Sigmoid colon (tissue), 7 donors: ENCODE results near the gene CBX6. TPM values are rescaled to one million over a fixed set of nuclear protein-coding genes. Genes with fewer than 3 reads are reported as not detected.

Experiments used
- DNase-seq: peaks from one replicate; pipeline ENCODE4 v3.0.0-alpha.2; 2019
- H3K27ac ChIP-seq, 4 donors: fragments of 200-600 bp; sonication (generic); one replicate each; pipeline ENCODE4 v1.5.1; 2016 to 2019; ENCODE audit warnings: mild to moderate bottlenecking in 1 of 4
- H3K27me3 ChIP-seq, 3 donors: fragments of 200-600 bp; sonication (generic); one replicate each; pipeline ENCODE4 v1.5.1; 2019; ENCODE audit warnings: mild to moderate bottlenecking in 1 of 3
- H3K36me3 ChIP-seq, 4 donors: fragments of 200-600 bp; sonication (generic); one replicate each; pipeline ENCODE4 v1.5.1; 2016 to 2019
- H3K4me1 ChIP-seq, 4 donors: fragments of 200-600 bp; sonication (generic); one replicate each; pipeline ENCODE4 v1.5.1; 2017 to 2019
- H3K4me3 ChIP-seq, 4 donors: fragments of 200-600 bp; sonication (generic); one replicate each; pipeline ENCODE4 v1.5.1; 2017 to 2019; ENCODE audit warnings: mild to moderate bottlenecking in 2 of 4, moderate library complexity in 1 of 4
- H3K9me3 ChIP-seq, 4 donors: fragments of 200-600 bp in 3 of 4; sonication (generic) in 3 of 4; one replicate each; pipeline versions ENCODE4 v1.5.1 to v1.6.1; 2013 to 2019
- EP300 ChIP-seq, 4 donors: sonication (generic); formaldehyde crosslinking; IDR thresholded peaks; one replicate each; pipeline ENCODE4 v1.6.1; 2017; ENCODE audit warnings: antibody characterized with exemption in 4 of 4
- POLR2A ChIP-seq, 2 donors: fragments of 450-650 bp; IDR thresholded peaks; one replicate each; pipeline ENCODE4 v1.6.1; 2016; ENCODE audit warnings: antibody characterized with exemption in 2 of 2, mild to moderate bottlenecking in 2 of 2, moderate library complexity in 2 of 2
- POLR2AphosphoS5 ChIP-seq, 4 donors: sonication (generic); formaldehyde crosslinking; IDR thresholded peaks; one replicate each; pipeline ENCODE4 v1.6.1; 2017; ENCODE audit warnings: antibody characterized with exemption in 4 of 4
- WGBS, 2 donors: extraction: QIAGEN DNeasy Blood & Tissue Kit; methylation state at CpG; one replicate each; pipeline ENCODE4 v1.1.7; 2013; 5-methylcytosine and 5-hydroxymethylcytosine counted together
- intact Hi-C: fragments of 100-400 bp; cut with DNase I; formaldehyde crosslinking; loops from one replicate; pipeline ENCODE4 v1.15.1; 2023
- polyA plus RNA-seq, 3 donors: library from polyadenylated mRNA; stranded (reverse); fragments of 200-250 nt; gene quantifications; one replicate each; pipeline ENCODE4 v1.2.3, GENCODE V29; 2013
- total RNA-seq, 4 donors: library from RNA; depleted of rRNA; stranded (reverse); fragments of >200 nt; gene quantifications; one replicate each; pipeline ENCODE4 v1.1.0, GENCODE V29; 2016
- TF ChIP-seq, protein P1 (sequence below), 4 experiments: fragments of 450-650 bp in 3 of 4; fragments of 200-600 bp in 1 of 4; IDR thresholded peaks; one replicate each; pipeline ENCODE4 v1.5.1; 2016 to 2019; ENCODE audit warnings: antibody characterized with exemption in 4 of 4, mild to moderate bottlenecking in 3 of 4, moderate library complexity in 2 of 4
- donor health status: healthy with polysubstance abuse.
- donor health status: Bipolar disorder and iron deficiency.
- donor health status: healthy.

Gene CBX6
- total and polyA plus RNA-seq, 7 donors: 4.2 to 90.6 (median 47.2) TPM

DNA sequence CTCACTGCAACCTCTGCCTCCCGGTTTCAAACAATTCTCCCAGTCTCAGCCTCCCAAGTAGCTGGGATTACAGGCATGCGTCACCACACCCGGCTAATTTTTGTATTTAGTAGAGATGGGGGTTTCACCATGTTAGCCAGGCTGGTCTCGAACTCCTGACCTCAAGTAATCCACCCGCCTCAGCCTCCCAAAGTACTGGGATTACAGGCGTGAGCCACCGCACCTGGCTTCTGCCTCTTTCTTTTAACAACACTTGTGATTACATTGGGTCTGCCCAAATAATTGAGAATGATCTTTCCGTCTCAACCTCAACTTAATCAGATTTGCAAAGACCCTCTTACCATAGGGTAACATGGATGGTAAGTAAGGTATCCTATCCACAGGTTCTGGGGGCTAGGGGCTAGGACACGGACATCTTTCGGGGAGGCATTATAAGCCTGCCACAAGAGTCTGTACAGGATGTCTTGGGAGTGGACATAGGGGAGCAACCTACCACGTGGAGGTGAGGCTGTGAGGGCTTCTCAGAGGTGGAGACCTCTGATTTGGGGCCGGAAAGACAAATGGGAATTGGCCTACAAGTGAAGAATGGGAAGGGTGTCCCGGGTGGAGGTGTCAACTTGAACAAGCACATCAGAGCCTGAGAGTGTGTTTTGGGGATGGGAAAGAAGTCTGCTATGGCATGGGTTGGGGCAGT, 2.7 kb upstream of the CBX6 start:
- Histone ChIP-seq H3K36me3 (peaks cover 0 to 3% (median 2%) of the 10 kb centered on the region in 4 donors), H3K4me3 (no peak overlapping the region), H3K27me3 (no peaks in the 10 kb centered on the region), H3K27ac (peak overlapping the region in 3 of 4 donors; percentile 92 to 99 (median 92)), H3K9me3 (no peaks in the 10 kb centered on the region), H3K4me1 (peaks cover 0 to 28% (median 22%) of the 10 kb centered on the region in 4 donors)
- TF ChIP-seq, protein P1, sequence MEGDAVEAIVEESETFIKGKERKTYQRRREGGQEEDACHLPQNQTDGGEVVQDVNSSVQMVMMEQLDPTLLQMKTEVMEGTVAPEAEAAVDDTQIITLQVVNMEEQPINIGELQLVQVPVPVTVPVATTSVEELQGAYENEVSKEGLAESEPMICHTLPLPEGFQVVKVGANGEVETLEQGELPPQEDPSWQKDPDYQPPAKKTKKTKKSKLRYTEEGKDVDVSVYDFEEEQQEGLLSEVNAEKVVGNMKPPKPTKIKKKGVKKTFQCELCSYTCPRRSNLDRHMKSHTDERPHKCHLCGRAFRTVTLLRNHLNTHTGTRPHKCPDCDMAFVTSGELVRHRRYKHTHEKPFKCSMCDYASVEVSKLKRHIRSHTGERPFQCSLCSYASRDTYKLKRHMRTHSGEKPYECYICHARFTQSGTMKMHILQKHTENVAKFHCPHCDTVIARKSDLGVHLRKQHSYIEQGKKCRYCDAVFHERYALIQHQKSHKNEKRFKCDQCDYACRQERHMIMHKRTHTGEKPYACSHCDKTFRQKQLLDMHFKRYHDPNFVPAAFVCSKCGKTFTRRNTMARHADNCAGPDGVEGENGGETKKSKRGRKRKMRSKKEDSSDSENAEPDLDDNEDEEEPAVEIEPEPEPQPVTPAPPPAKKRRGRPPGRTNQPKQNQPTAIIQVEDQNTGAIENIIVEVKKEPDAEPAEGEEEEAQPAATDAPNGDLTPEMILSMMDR (IDR thresholded peaks at IDR 0.05): no peak
- TF ChIP-seq POLR2AphosphoS5 (IDR thresholded peaks at IDR 0.05): no peak
- TF ChIP-seq EP300 (IDR thresholded peaks at IDR 0.05): no peak
- TF ChIP-seq POLR2A (IDR thresholded peaks at IDR 0.05): no peak
- WGBS, 2 donors: 79 to 89% methylated on average over 13 of the region's 13 CpGs
- DNase-seq: peak; percentile 59
- intact Hi-C loops: loop anchor here (5.0 kb wide), 2 partner anchors 108 to 648 kb away; partner anchors contain the start of genes APOBEC3B and ATF4

DNA sequence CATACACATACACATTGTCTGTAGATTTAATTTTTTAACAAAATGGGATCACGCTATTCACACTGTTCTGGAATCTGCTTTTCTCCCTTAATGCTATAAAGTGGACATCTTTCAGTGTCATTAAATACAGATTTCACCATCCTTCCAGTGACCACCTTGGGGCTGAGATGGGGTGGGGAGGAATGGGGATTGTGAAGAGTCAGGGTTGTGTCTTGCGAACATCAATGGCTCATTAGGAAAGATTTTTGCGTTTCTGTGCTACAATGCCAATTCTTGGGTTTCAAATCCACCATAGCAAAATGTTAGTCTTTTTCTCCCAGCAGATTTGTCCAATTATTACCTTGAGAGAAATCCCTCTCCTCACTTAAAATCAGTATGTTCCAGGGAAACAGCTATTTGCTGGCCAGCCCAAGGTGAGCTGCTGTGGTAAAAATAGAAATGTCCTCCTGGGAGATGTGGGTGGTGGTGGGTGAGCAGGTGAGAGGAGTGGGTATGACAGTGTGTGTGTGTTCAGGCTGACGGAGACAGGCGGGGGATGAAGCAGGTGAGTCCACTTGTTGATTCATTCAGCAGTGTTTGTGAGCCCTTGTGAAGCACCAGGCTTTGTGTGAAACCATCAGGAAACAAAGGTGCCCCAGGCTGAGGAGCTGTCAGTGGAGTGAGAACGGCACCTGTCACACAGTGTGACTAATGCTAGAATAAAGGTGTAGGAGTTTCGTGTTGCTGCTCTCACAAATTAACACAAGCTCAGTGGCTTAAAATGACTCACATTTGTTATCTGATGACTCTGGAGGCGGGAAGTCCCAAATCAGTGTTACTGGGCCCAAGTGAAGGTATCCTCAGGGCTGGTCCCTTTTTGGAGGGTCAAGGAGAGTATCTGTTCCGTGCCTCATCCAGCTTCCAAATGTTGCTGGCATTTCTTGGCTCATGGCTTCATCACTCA, 1.7 kb upstream of the CBX6 start:
- Histone ChIP-seq H3K36me3 (peaks cover 0 to 9% (median 7%) of the 10 kb centered on the region in 4 donors), H3K4me3 (peak overlapping the region; percentile 58 to 80 (median 70)), H3K4me1 (peaks cover 0 to 37% (median 32%) of the 10 kb centered on the region in 4 donors), H3K9me3 (no peaks in the 10 kb centered on the region), H3K27me3 (no peaks in the 10 kb centered on the region), H3K27ac (peak overlapping the region; percentile 92 to 99 (median 96))
- WGBS, 2 donors: 42 to 64% methylated on average over 9 of the region's 9 CpGs
- intact Hi-C loops: loop anchor here (2.0 to 5.0 kb wide), 4 partner anchors 109 to 649 kb away; partner anchors contain the start of genes APOBEC3B, ATF4, CBX7 and RPL3
- no peak for TF ChIP-seq POLR2A (IDR thresholded peaks at IDR 0.05)
- TF ChIP-seq POLR2AphosphoS5 (IDR thresholded peaks at IDR 0.05): no peak
- peak; percentile 53 for DNase-seq

DNA sequence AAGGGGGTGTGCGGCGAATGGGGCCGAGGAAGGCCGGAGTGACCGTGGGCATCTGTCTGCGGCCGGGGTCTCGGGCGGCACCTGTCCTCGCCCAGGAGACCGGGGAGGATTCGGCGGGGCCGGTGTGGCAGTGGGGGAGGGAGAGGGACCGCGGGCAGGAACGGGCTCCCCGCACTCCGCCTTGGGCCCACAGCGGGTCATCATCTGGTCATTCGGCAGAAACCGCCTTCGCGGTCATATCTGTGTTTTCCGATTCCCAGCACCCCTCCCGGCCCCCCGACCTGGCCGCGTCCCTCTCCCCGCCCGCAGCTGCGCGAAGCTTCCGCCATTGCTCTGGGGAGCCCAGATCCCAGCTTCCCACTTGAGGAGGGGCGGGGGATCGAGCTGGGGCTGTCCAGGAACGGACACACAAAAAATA, 824 bp upstream of the CBX6 start:
- peaks cover 0 to 18% (median 7%) of the 10 kb centered on the region in 4 donors for H3K36me3 ChIP-seq
- intact Hi-C loops: loop anchor here (2.0 to 5.0 kb wide), 4 partner anchors 109 to 649 kb away; partner anchors contain the start of genes APOBEC3B, ATF4, CBX7 and RPL3
- DNase-seq: peak; percentile 89
- peak overlapping the region; percentile 58 to 80 (median 70) for H3K4me3 ChIP-seq
- no peaks in the 10 kb centered on the region for H3K27me3 ChIP-seq
- 1% methylated on average over 37 of the region's 37 CpGs for WGBS, 2 donors
- H3K27ac ChIP-seq: peak overlapping the region; percentile 92 to 99 (median 96)
- TF ChIP-seq POLR2AphosphoS5 (IDR thresholded peaks at IDR 0.05) (peak in 2 of 4 donors; percentile 33 to 62), POLR2A (IDR thresholded peaks at IDR 0.05) (no peak)
- TF ChIP-seq, protein P1 (IDR thresholded peaks at IDR 0.05): no peak
- H3K4me1 ChIP-seq: peaks cover 0 to 44% (median 41%) of the 10 kb centered on the region in 4 donors
- H3K9me3 ChIP-seq: no peaks in the 10 kb centered on the region

DNA sequence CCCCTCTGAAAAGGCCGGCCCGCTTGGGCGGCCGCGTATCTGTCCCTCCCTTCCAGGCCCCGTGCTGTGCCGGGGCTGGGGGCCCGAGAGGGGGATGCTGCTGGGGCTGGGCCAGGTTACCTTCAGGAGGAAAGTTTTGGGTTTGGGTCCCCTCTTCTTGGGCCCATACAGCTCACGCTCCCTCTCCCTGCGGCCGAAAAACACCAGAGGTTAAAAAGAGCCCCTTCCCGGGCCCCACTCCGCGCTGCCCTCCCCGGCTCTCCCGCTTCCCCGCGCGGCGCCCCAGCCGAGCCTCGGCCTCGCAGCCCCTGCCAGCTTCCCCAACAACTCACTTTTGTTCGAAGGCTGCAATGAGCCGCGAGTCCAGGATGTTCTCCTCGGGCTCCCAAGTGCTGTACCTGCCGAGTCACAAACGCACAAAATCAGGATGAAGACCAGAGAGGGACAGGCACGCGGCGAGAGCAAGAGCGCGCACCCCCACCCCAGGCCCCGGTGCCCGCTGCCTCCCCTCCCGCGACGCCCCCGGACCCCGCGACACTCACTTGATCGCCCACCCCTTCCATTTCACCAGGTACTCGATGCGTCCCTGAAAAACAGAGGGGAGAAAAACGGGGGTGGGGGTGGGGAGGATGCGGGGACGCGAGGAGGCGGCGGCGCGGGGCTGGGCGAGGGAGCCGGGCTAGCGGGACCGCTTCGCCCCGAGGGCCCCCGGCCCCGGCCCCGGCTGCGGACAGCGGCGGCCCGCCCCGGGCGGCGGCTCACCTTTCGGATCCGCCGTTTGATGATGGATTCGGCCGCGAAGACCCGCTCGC, 450 bp downstream of the CBX6 start:
- intact Hi-C loops: loop anchor here (2.0 to 5.0 kb wide), 4 partner anchors 111 to 651 kb away; partner anchors contain the start of genes APOBEC3B, ATF4, CBX7 and RPL3
- no peak for TF ChIP-seq POLR2AphosphoS5 (IDR thresholded peaks at IDR 0.05)
- peaks cover 8 to 26% (median 12%) of the 10 kb centered on the region in 4 donors for H3K36me3 ChIP-seq
- peak overlapping the region; percentile 92 to 99 (median 96) for H3K27ac ChIP-seq
- H3K27me3 ChIP-seq: no peaks in the 10 kb centered on the region
- WGBS, 2 donors: 2% methylated on average over 77 of the region's 77 CpGs
- H3K4me1 ChIP-seq: peaks cover 0 to 57% (median 51%) of the 10 kb centered on the region in 4 donors
- peak overlapping the region; percentile 58 to 83 (median 71) for H3K4me3 ChIP-seq
- DNase-seq: peak; percentile 73
- no peaks in the 10 kb centered on the region for H3K9me3 ChIP-seq
